PC-9 (cell line): ENCODE measurements around the gene MAJIN.

Source experiments
- CTCF ChIP-seq: fragments of 200-600 bp; sonication (generic); conservative IDR thresholded peaks from 2 replicates; pipeline ENCODE4 v1.6.1; 2017; ENCODE audit warnings: mixed run types, antibody characterized with exemption, mild to moderate bottlenecking, moderate library complexity
- EZH2 ChIP-seq: fragments of 200-600 bp; sonication (generic); IDR thresholded peaks from 2 replicates; pipeline ENCODE4 v1.8.0; 2017; ENCODE audit warnings: antibody characterized with exemption, low read depth

- no peak for TF ChIP-seq EZH2
- TF ChIP-seq CTCF = no peak
These were observed 41.6 kb downstream of the MAJIN start for GRCh38 chr11:64930340-64930739.
